EL (cell line): Measurements from ENCODE around the gene DHH.
A peak's percentile ranks its signal among the peaks of the same experiment; 100 is the strongest.

Source experiments
- DNase-seq: peaks from one replicate; pipeline ENCODE4 v3.0.0-alpha.2; 2016

The DHH gene

GRCh38 chr12:49048953-49049352 lies 45.6 kb downstream of the DHH start:
- DNase-seq = no peak

- DNase-seq = no peak
Measured at GRCh38 chr12:49046129-49046895, 48.3 kb downstream of the DHH start.

- no peak for DNase-seq
Measured at GRCh38 chr12:49044660-49045059, 49.9 kb downstream of the DHH start.

- DNase-seq = peak; percentile 45
Measured at GRCh38 chr12:49043856-49044258, 50.7 kb downstream of the DHH start.

- no peak for DNase-seq
Measured at GRCh38 chr12:49043241-49043640, 51.4 kb downstream of the DHH start.

- no peak for DNase-seq
Measured at GRCh38 chr12:49041881-49042484, 52.6 kb downstream of the DHH start.

- DNase-seq = no peak
Measured at GRCh38 chr12:49041036-49041880, 53.3 kb downstream of the DHH start.

GRCh38 chr12:49040364-49040855 lies 54.2 kb downstream of the DHH start:
- no peak for DNase-seq

- no peak for DNase-seq
Measured at GRCh38 chr12:49039421-49040363, 54.9 kb downstream of the DHH start.

- DNase-seq = no peak
Measured at GRCh38 chr12:49038291-49038955, 56.2 kb downstream of the DHH start.

GRCh38 chr12:49037947-49038237 lies 56.7 kb downstream of the DHH start:
- DNase-seq = no peak

- DNase-seq = no peak
Measured at GRCh38 chr12:49037111-49037946, 57.3 kb downstream of the DHH start.
